Loucy (cell line): ENCODE data around the gene CPVL.

Experiments
- EZH2phosphoT487 ChIP-seq: fragments of 200-600 bp; IDR thresholded peaks from 2 replicates; pipeline ENCODE4 v1.6.1; 2018; ENCODE audit warnings: antibody characterized with exemption, mild to moderate bottlenecking, moderate library complexity, borderline replicate concordance
- TF ChIP-seq, protein P1 (sequence below): fragments of 200-600 bp; sonication (generic); conservative IDR thresholded peaks from 2 replicates; pipeline ENCODE4 v1.5.1; 2014; ENCODE audit warnings: mild to moderate bottlenecking, antibody characterized with exemption, low read length

DNA sequence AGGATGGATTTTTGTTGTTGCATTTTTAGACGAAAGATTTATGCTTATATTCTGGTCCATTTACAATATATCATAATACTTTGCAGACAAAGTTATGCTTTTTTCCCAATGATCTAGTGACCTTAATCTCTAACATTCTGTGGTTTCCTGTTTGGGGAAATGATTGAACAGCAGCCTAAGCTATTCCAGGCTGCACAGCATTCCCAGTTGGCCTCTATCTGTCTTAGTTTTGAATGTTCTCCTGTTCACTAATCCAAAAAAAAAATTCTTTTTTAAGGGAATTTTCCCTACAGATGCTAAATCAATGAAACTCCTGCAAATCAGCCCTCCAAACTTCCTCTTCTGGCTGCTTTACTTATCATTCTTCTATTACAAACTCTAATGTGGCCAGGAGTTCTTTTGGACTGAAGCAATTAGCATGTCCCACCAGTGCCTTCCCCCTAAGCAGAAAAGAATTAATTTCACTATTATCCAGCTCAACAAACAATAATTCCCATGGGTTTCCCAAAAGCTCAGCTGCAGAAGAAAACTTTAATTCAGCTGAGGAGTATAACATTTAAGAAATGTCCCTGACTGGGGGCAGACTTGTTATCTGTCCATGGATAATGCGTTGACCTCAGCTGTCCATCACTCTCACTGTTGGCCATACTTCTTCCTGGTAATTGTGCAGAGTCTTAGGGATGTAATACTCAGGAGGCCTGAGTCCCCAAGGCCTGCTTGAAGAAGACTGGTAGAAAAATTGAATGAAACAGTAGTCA, 106.3 kb downstream of the CPVL start:
- TF ChIP-seq, protein P1, sequence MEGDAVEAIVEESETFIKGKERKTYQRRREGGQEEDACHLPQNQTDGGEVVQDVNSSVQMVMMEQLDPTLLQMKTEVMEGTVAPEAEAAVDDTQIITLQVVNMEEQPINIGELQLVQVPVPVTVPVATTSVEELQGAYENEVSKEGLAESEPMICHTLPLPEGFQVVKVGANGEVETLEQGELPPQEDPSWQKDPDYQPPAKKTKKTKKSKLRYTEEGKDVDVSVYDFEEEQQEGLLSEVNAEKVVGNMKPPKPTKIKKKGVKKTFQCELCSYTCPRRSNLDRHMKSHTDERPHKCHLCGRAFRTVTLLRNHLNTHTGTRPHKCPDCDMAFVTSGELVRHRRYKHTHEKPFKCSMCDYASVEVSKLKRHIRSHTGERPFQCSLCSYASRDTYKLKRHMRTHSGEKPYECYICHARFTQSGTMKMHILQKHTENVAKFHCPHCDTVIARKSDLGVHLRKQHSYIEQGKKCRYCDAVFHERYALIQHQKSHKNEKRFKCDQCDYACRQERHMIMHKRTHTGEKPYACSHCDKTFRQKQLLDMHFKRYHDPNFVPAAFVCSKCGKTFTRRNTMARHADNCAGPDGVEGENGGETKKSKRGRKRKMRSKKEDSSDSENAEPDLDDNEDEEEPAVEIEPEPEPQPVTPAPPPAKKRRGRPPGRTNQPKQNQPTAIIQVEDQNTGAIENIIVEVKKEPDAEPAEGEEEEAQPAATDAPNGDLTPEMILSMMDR = no peak
- no peak for TF ChIP-seq EZH2phosphoT487
